Kidney epithelial cell (primary cell): ENCODE measurements around the gene PGA5. TPM values are rescaled to one million over a fixed set of nuclear protein-coding genes. Genes with fewer than 3 reads are reported as not detected.

Experiments
- DNase-seq: peaks from one replicate; pipeline ENCODE4 v3.0.0-alpha.2; 2010; ENCODE audit warnings: low read depth
- H3K27me3 ChIP-seq: 2 replicates; pipeline ENCODE4 v1.6.0; 2011; ENCODE audit warnings: low read length; ENCODE audit not compliant: control insufficient read depth, insufficient read depth
- H3K36me3 ChIP-seq: 2 replicates; pipeline ENCODE4 v1.5.1; 2011; ENCODE audit warnings: low read length; ENCODE audit not compliant: control insufficient read depth, insufficient read depth
- H3K4me3 ChIP-seq: 2 replicates; pipeline ENCODE4 v1.5.1; 2011; ENCODE audit warnings: low read depth, mild to moderate bottlenecking, control low read depth, low read length
- total RNA-seq: library from RNA; depleted of rRNA; stranded (reverse); fragments of >200 nt; gene quantifications from 2 replicates; pipeline ENCODE4 v1.2.3, GENCODE V29; 2015
- TF ChIP-seq, protein P1 (sequence below): IDR thresholded peaks from 2 replicates; pipeline ENCODE4 v1.5.1; 2011; ENCODE audit warnings: mild to moderate bottlenecking, moderate library complexity, low read length, control low read depth, inconsistent platforms; ENCODE audit not compliant: insufficient read depth, poor library complexity, severe bottlenecking

The PGA5 gene
- total RNA-seq, 1 donor from 2014 or later: not detected

DNA sequence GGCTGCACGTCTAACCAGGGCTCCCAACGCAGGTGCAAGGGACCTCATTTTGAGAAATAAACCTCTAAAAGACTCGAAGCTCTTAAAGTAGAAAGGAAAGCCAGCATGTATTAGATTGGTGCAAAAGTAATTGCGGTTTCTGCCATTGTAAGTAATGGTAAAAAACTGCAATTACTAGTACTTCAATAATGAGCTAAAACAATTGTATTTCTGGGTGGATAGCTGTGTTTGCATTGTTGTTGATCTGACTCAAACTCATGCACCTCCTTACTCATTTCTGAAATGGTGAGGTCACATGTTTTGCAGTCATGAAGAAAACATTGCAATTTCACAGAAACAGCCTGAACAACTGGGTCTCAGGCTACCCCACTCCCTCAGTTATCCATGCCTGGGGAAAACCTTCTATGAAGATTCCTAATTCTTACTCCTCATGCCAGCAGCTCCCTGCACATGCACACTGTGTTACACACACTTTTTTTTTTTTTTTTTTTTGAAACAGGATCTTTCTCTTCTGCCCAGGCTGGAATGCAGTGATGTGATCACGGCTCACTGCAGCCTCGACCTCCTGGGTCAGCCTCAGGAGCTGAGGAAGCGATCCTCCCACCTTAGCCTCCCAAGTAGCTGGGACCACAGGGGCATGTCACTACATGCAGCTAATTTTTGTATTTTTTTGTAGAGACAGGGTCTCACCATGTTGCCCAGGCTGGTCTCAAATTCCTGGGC is 29.5 kb downstream of the PGA5 start:
- DNase-seq: peak; percentile 28
- Histone ChIP-seq H3K27me3 (no peaks in the 10 kb centered on the region), H3K36me3 (no peaks in the 10 kb centered on the region), H3K4me3 (no peak overlapping the region)
- TF ChIP-seq, protein P1, sequence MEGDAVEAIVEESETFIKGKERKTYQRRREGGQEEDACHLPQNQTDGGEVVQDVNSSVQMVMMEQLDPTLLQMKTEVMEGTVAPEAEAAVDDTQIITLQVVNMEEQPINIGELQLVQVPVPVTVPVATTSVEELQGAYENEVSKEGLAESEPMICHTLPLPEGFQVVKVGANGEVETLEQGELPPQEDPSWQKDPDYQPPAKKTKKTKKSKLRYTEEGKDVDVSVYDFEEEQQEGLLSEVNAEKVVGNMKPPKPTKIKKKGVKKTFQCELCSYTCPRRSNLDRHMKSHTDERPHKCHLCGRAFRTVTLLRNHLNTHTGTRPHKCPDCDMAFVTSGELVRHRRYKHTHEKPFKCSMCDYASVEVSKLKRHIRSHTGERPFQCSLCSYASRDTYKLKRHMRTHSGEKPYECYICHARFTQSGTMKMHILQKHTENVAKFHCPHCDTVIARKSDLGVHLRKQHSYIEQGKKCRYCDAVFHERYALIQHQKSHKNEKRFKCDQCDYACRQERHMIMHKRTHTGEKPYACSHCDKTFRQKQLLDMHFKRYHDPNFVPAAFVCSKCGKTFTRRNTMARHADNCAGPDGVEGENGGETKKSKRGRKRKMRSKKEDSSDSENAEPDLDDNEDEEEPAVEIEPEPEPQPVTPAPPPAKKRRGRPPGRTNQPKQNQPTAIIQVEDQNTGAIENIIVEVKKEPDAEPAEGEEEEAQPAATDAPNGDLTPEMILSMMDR: no peak

DNA sequence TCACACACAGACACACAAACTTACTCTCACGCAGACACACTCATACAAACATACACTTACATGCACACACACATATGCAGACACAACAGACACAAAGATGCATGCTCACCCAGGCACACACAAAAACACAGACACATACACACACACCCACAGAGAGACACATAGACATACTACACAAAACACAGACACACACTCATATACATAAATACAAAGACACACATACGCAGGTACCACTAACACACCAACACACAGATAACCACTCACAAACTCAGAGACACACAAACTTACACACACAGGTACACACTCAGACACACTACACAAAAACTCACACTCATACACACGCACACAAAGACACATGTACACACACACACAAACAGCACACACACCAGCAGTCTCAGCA is 31.8 kb downstream of the PGA5 start:
- DNase-seq: no peak
- TF ChIP-seq, protein P1: no peak
- H3K36me3 ChIP-seq: no peaks in the 10 kb centered on the region
- H3K4me3 ChIP-seq: no peak overlapping the region
- H3K27me3 ChIP-seq: peaks cover 2% of the 10 kb centered on the region

DNA sequence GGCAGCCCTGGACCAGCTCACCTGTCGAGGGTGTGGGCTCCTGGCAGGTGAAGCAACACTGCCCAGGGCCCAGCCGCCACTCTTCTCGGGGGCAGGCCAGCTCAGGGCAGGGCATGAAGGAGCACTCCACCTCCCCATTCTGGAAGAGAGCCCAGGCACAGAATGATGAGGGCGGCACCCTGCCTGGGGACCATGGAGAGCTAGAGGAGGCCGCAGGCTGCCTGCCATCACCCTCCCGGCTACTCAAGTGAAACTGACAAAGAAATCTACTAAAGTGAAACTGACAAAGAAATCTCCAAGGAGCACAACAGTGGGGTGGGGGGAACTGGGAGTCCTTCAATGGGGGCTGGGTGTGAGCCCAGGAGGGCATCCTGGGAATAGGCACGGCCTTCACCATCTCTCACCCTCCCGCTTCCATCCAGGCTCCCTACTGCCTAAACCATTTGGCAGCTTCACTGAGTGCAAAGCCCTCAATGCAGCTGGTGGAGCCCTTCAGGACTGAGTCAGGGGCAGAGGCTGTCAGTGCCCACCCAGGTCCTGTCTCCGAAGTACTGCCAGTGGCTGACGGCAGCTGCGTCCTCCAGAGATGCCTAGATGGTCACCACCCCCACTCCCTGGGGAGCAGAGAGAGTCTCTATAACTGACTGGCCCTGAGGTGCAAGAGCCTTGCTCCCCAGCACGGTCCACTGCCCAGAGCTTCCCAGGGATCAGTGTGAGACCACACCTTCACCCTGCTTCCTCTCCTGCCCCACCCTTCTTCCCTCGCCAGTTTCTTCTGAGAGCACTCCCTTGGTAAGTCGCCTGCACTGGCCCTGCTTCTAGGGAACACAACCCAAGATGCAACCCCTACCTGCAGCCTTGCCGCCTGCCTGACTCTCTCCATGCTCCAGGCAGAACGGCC is 32.5 kb downstream of the PGA5 start:
- H3K4me3 ChIP-seq: no peak overlapping the region
- H3K36me3 ChIP-seq: no peaks in the 10 kb centered on the region
- DNase-seq: no peak
- H3K27me3 ChIP-seq: peaks cover 2% of the 10 kb centered on the region
- TF ChIP-seq, protein P1: no peak

DNA sequence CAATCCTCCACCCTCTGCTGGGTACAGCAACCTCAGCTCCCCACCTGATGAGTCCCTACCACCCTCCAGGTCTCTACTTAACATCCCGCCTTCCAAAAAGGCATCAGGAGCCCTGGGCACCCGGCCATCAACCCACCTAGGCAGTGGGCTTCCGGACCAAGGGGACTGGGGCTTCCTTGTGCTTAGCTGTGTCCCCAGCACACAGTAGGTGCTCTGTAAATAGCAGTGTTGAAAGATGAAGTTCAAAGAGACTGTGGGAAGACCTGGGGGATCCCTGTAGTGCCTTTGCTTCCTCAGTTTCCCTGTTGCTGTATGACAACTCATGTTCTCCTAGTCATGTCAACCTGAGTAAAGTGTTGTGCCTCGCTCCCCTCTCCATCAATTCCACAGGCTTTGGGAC is 33.1 kb downstream of the PGA5 start:
- H3K4me3 ChIP-seq: no peak overlapping the region
- DNase-seq: no peak
- peaks cover 2% of the 10 kb centered on the region for H3K27me3 ChIP-seq
- no peaks in the 10 kb centered on the region for H3K36me3 ChIP-seq
- TF ChIP-seq, protein P1: no peak

DNA sequence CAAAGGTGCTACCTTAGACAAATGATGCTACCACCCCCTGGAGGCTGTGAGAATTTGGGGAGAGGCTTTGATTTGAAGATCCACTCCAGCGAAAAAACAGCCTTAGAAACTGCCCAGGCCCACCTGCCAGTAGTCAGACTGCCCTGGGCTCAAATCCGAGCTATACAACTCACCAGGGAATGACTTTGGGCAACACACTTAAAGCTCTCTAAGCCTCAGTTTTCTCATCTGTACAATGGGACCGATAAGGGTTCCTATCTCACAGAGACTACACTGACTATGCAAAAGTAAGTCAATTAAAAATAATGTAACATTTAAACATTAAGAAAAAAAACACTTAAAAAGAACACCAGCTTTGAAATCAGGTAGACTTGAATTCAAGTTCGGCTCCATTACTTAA is 34.2 kb downstream of the PGA5 start:
- no peaks in the 10 kb centered on the region for H3K36me3 ChIP-seq
- no peak overlapping the region for H3K4me3 ChIP-seq
- H3K27me3 ChIP-seq: peaks cover 2% of the 10 kb centered on the region
- DNase-seq: no peak
- TF ChIP-seq, protein P1: no peak
